Measurements from ENCODE around the gene PTPN6.
A peak's percentile ranks its signal among the peaks of the same experiment; 100 is the strongest.

The PTPN6 gene

GRCh38 chr12:6957741-6958608, 6.8 kb downstream of the PTPN6 start:
- no peak overlapping the region for H3K4me3 ChIP-seq (ENCODE audit: low read depth, low read length)
- TF ChIP-seq CTCF (conservative IDR thresholded peaks at IDR 0.05; ENCODE audit: low read depth, low read length): no peak
- DNase-seq (ENCODE audit: low read depth): no peak

DNA sequence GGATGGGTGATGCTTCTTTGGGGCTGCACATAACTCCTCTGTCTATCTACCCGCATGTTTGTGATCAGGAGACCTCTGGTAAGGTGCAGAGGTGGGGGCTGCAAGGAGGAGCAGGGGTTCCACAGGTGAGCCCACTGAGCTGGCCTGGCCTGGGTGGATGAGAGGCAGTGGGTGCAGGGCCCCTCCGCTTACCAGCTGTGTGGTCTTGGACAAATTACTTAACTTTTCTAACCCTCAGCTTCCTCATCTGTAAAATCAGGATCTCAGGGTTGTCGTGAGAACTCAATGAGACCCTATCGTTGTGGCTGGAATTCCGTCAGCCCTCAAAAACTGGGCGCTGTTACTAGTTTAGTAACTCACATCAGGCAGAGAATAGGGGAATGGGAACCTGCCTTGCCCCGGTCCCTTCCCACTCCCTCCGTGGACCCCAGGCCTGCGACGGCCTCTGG, 7.5 kb downstream of the PTPN6 start:
- no peak overlapping the region for H3K4me3 ChIP-seq (ENCODE audit: low read depth, low read length)
- TF ChIP-seq CTCF (conservative IDR thresholded peaks at IDR 0.05; ENCODE audit: low read depth, low read length): no peak
- DNase-seq (ENCODE audit: low read depth): no peak

- no peak overlapping the region for H3K4me3 ChIP-seq (ENCODE audit: low read depth, low read length)
- DNase-seq (ENCODE audit: low read depth): no peak
Observed at GRCh38 chr12:6959058-6959804, 8.1 kb downstream of the PTPN6 start.

GRCh38 chr12:6959805-6960592, 8.8 kb downstream of the PTPN6 start:
- no peak overlapping the region for H3K4me3 ChIP-seq (ENCODE audit: low read depth, low read length)
- DNase-seq (ENCODE audit: low read depth): no peak
- no peak for TF ChIP-seq CTCF (conservative IDR thresholded peaks at IDR 0.05; ENCODE audit: low read depth, low read length)

More at GRCh38 chr12:6959058-6959804, 8.1 kb downstream of the PTPN6 start:
- no peak for TF ChIP-seq CTCF (conservative IDR thresholded peaks at IDR 0.05; ENCODE audit: low read depth, low read length)

- TF ChIP-seq CTCF (conservative IDR thresholded peaks at IDR 0.05; ENCODE audit: low read depth, low read length): peak; percentile 62
- DNase-seq (ENCODE audit: low read depth): peak; percentile 79
- no peak overlapping the region for H3K4me3 ChIP-seq (ENCODE audit: low read depth, low read length)
Observed at GRCh38 chr12:6960593-6961277, 9.6 kb downstream of the PTPN6 start.

DNA sequence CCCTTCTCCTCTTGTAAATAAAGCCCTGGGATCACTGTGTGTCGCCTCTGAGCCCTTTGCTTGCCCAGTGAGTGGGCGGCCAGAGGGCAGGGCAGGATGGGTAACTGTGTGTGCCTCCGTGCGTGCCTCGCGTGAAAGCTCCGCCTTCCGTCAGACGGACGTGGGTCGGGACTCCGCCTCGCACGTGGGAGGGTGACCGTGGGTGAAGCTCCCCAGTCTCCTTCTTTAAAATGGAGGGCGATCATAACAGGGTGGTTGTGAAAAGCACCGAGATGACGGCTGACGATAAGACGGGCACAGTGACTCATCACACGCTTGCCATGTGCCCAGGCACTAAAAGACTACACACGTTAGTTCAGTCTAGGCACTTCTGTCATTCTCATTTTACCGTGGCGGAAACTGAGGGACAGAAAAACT, 10.1 kb downstream of the PTPN6 start:
- TF ChIP-seq CTCF (conservative IDR thresholded peaks at IDR 0.05; ENCODE audit: low read depth, low read length): no peak
- no peak for DNase-seq (ENCODE audit: low read depth)
- no peak overlapping the region for H3K4me3 ChIP-seq (ENCODE audit: low read depth, low read length)

All from choroid plexus epithelial cell (primary cell).